Effector memory CD8-positive, alpha-beta T cell (primary cell): Measurements from ENCODE around the gene HOXD10.

Experiments
- ATAC-seq: fragments of 150-1000 bp; cut with Tn5 transposase; replicated peaks from 2 replicates; pipeline ENCODE4 v1.10.0; 2021; ENCODE audit warnings: mild to moderate bottlenecking, moderate library complexity
- DNase-seq, 3 experiments: peaks; one replicate each; pipeline ENCODE4 v3.0.0; 2021
- H3K27ac Mint-ChIP-seq, 2 donors: one replicate each; pipeline ENCODE4 v1.8.0; 2022; ENCODE audit warnings: mild to moderate bottlenecking in 2 of 2, mixed read lengths in 2 of 2, moderate library complexity in 2 of 2
- H3K27me3 Mint-ChIP-seq, 2 donors: one replicate each; pipeline ENCODE4 v1.8.0; 2022; ENCODE audit warnings: mixed read lengths in 2 of 2
- H3K36me3 Mint-ChIP-seq: one replicate; pipeline ENCODE4 v1.8.0; 2022; ENCODE audit warnings: mild to moderate bottlenecking, moderate library complexity, mixed read lengths; ENCODE audit not compliant: insufficient read depth
- H3K4me1 Mint-ChIP-seq, 2 donors: one replicate each; pipeline ENCODE4 v1.8.0; 2022; ENCODE audit warnings: low read depth in 2 of 2, mixed read lengths in 2 of 2
- H3K4me3 Mint-ChIP-seq, 2 donors: one replicate each; pipeline ENCODE4 v1.8.0; 2022; ENCODE audit warnings: mild to moderate bottlenecking in 2 of 2, mixed read lengths in 2 of 2, moderate library complexity in 2 of 2
- H3K9me3 Mint-ChIP-seq, 2 donors: one replicate each; pipeline ENCODE4 v1.8.0; 2022; ENCODE audit warnings: mixed read lengths in 2 of 2

HOXD10 gene

DNA sequence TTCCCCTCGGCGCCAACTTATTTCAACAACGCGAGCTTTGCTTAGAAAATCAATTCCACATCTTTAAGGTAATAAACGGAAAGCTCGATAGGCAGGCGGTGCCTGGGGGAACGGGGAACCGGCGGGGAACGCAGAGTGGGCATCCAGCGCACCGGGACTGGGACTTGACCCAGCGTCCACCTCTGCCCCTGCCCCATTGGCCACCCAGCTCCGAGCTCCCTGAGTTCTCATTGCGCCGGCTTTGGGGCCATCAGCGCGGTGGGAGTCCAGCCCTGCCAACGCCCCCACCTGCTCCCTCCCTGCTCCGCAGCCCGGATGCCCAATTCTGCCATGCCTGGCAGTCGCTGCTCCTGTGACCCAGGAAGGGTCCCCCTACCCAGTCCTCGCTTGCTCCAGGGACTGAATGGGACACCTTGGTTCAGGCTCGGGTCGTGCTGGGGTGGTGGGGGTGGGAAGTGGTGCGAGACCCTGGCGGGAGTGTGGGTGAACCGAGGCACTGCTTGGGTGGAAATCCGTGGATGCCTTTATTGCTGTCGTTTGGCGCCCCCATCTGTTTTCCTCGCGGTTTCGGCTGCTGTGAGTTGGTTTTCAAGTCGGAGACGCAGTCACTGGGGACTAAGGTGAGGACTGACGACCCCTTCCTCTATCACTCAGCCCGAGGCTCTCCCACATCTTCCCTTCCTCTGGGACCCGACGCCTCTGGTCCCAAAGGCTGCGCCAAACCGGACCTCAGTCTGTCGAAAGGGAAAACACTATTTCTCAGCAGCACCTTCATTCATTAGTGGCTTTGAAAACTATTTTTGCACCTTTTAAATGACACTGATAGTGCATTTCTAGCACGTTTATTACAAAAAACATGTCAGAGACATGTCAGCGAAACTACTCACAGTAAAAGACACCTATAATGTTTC, 30.5 kb upstream of the HOXD10 start:
- ATAC-seq (no peak), DNase-seq (no peak)
- peaks cover 4 to 9% of the 10 kb centered on the region in 2 donors for H3K4me1 Mint-ChIP-seq
- peaks cover 90 to 100% of the 10 kb centered on the region in 2 donors for H3K27me3 Mint-ChIP-seq
- no peaks in the 10 kb centered on the region for H3K9me3 Mint-ChIP-seq
- H3K4me3 Mint-ChIP-seq: no peak overlapping the region
- H3K27ac Mint-ChIP-seq: peak overlapping the region in 1 of 2 donors; percentile 95
- H3K36me3 Mint-ChIP-seq: peaks cover 66% of the 10 kb centered on the region

DNA sequence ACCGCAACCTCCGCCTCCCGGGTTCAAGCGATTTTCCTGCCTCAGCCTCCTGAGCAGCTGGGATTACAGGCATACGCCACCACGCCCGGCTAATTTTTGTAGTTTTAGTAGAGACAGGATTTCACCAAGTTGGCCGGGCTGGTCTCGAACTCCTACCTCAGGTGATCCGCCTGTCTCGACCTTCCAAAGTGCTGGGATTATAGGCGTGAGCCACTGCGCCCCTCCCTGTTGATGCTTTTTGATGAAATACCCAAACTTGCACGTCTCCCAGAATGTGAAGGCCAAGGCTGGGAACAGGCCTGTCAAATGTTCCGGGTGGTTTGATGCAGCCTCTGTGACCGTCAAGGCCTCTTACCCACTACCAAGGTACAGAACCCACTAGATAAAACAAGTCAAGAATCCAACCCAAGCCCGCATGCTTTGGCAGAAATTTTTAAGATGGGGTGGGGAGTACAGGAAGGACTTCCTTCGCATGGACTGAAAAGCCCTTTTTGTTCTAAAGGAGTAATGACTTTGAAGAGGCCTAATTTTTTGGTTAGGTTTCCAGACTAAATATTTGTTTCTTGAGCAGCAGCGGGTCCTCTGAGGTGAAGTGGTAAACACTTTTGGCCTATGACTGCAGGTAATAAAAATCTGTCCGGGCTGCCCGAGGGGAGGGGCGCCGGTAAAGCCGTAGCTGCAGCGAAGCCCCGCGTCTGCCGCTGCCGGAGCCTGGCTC, 29.1 kb upstream of the HOXD10 start:
- peak overlapping the region in 1 of 2 donors; percentile 27 for H3K4me3 Mint-ChIP-seq
- H3K4me1 Mint-ChIP-seq: peaks cover 9 to 13% of the 10 kb centered on the region in 2 donors
- no peaks in the 10 kb centered on the region for H3K9me3 Mint-ChIP-seq
- peaks cover 62% of the 10 kb centered on the region for H3K36me3 Mint-ChIP-seq
- DNase-seq: no peak
- H3K27me3 Mint-ChIP-seq: peaks cover 89 to 99% of the 10 kb centered on the region in 2 donors
- no peak overlapping the region for H3K27ac Mint-ChIP-seq
- no peak for ATAC-seq

DNA sequence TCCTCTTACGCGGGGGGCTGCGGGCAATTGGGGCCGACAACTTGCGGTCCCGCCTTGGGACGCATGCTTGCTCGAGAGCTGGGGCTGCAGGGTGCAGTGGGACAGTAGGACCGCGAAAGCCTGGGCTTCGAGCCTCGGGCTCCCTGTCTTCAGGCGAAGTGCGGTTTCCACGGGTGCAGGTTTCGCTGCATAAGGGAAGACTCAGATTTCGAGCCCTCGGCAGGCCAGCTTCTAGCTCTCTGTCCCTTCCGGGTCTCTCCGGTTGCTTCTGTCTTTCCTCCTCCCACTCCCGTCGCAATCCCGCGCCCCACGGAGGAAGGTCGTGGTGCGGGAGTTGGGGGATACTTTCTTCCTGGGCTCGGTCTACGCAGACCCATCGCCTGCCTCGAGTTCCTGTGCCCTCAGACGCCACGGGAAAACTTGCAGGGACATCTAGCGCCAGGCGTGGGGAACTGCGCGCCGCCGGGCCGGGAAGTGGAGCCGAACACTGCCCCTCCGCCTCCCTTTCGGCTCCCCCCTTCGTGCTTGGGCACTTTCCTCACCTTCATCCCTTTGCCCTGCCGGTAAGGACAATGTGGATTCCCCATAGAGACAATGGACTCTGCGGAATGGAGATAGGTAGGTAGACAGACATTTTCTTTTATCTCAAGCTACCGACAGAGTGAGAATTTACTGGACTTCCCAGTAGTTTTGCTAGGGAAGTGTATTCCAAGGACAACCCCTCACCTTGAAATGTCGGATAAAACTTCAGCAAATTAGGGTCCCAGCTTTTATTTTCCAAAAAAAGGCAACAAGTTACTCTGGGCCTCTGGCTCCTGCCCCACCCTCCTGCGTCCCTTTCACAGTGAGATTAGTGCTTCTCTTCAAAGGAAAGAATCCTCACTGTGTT, 28.3 kb upstream of the HOXD10 start:
- Mint-ChIP-seq H3K4me3 (peak overlapping the region; percentile 27 to 60), H3K4me1 (peaks cover 12 to 15% of the 10 kb centered on the region in 2 donors), H3K9me3 (no peaks in the 10 kb centered on the region), H3K36me3 (peaks cover 57% of the 10 kb centered on the region), H3K27ac (no peak overlapping the region), H3K27me3 (peaks cover 84 to 96% of the 10 kb centered on the region in 2 donors)
- no peak for ATAC-seq
- DNase-seq: no peak

DNA sequence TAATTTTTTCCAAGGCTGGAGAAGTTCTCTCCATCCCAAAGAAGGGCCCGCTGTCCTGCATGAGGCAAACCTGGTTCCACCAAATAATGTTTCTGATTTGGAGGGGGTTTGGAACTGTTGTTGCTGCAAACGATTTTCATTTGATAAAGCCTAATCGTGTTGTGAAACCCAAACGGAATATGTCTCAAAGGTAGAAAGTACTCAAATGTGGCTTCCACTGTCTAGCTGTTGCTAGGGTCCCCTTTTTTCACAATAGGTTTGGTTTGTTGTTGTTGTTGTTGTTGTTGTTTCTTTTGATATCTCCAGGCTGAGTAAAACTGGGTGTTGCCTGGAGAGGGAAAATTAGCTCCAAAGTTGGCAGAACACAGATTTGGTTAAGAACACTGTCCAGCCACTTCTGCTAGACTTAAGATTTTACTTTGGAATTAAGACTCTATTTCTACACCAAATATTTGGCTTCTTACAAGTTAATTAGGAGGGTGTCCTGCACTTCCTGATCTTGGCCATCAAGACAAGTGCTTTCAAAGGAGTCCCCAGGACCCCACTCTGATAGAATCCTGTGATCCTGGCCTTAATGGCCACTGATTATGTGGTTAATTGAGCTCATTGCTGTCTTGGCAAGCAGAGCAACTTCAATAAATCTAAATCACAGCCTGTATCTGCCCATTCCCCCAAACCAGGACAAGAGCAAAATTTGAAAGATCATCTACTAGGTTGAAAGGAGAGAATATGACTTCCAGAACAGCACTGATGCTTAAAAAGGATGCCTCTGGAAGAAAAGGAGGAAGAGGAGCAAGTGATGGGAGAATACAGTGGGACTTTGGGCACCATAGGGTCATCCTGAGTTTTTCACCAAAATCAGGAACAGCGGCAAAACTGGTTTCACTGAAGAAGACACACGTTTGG, 27.4 kb upstream of the HOXD10 start:
- no peak overlapping the region for H3K4me3 Mint-ChIP-seq
- no peak for DNase-seq
- no peak for ATAC-seq
- H3K27ac Mint-ChIP-seq: no peak overlapping the region
- no peaks in the 10 kb centered on the region for H3K9me3 Mint-ChIP-seq
- H3K4me1 Mint-ChIP-seq: peaks cover 14 to 17% of the 10 kb centered on the region in 2 donors
- H3K27me3 Mint-ChIP-seq: peaks cover 84 to 96% of the 10 kb centered on the region in 2 donors
- H3K36me3 Mint-ChIP-seq: peaks cover 55% of the 10 kb centered on the region

DNA sequence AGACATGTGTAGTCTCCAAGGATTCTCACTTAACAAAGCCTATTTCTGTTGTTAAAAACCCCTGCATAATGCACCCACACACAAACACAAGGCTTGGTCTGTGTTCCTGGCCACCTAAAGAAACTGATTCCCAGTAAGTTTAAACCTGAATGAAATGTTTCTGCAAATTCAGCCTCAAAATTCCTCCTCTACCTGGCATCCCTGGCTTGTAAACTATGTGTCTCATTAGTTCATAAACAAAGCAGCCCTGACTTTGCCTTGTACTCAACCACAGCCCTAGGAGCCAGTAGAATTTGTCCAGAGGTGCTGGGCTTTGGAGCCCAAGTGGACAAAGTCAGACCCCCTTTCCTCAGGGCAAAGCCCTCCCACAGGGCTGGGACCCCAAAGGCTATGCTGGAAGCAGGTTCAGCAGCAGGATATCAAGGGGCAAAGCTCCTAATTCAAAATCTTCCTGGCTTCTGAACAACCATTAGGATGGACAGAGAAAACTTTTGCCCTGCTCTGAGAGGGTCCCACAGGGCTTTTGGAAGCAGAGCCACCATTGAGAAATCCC, 26.7 kb upstream of the HOXD10 start:
- Mint-ChIP-seq H3K9me3 (no peaks in the 10 kb centered on the region), H3K4me1 (peaks cover 14 to 17% of the 10 kb centered on the region in 2 donors), H3K27me3 (peaks cover 84 to 96% of the 10 kb centered on the region in 2 donors), H3K27ac (no peak overlapping the region), H3K4me3 (no peak overlapping the region), H3K36me3 (peaks cover 47% of the 10 kb centered on the region)
- DNase-seq (no peak), ATAC-seq (no peak)

DNA sequence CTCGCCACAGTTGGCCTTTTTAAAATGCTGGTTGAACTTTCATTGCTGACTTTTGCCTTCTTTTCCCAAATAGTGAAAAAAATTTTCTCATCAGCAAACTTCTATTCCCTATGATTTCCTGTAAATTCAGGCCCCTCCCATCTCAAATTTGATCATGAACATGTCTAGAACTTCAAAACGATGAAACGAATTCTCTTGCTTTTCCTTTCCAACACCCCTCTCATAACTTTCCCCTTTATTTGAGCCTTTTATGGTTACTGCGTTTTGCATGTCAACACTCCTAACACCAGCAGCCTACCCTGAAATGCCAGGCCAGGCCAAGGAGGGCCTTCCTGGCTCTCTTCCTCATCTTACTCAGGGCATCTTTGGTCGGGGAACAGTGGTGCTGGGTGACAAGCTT, 25.7 kb upstream of the HOXD10 start:
- DNase-seq (no peak), ATAC-seq (no peak)
- H3K27me3 Mint-ChIP-seq: peaks cover 86 to 96% of the 10 kb centered on the region in 2 donors
- H3K9me3 Mint-ChIP-seq: no peaks in the 10 kb centered on the region
- H3K36me3 Mint-ChIP-seq: peaks cover 40% of the 10 kb centered on the region
- H3K4me3 Mint-ChIP-seq: no peak overlapping the region
- H3K27ac Mint-ChIP-seq: no peak overlapping the region
- peaks cover 14 to 17% of the 10 kb centered on the region in 2 donors for H3K4me1 Mint-ChIP-seq

DNA sequence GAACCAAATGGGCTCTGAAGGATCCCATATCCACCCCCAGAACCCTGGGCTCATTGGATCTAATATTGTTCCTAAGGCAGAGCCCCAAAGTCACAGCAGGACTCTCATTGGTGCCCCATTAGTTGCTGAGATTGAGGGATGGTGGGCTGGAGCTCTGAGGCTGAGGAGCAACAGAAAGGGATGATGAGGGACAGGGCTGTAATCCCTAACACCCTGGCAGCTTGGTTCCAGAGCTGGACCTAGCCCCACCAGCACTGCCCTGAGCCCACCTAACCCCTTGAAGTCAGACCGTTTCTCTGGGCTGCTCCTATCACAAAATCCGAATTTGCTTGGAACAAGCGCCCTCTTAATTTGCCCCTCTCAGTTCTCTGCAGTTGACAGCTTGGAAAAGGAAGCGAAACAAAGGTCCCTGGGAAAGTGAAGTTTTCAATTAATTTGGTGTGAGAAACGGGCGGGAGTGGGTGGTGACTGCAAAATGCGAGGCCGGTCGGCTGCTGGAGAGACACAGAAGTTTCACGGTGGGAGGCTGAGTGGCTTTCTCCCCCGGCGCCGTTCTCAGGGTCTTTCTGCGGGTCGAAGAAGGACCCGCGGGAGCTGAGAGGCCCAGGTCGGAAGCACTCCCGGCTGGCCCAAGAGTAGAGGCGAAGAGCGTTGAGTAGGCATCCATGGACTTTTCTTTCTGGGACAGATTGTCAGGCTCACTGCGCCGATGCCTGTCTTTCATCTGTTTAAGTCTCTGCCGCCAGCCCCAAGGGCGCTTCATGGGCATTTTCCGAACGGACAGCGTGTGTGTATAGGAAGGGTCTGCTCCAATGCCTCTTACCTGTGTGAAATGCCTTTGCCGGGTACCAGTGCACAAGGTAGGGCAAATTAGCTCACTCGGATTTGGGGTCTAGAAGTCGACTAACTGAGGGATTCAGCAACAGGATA, 25.0 kb upstream of the HOXD10 start:
- H3K4me1 Mint-ChIP-seq: peaks cover 16% of the 10 kb centered on the region in 2 donors
- no peak for DNase-seq
- H3K4me3 Mint-ChIP-seq: peak overlapping the region; percentile 54 to 64
- peak overlapping the region; percentile 38 to 73 for H3K27ac Mint-ChIP-seq
- peaks cover 87 to 96% of the 10 kb centered on the region in 2 donors for H3K27me3 Mint-ChIP-seq
- ATAC-seq: no peak
- H3K9me3 Mint-ChIP-seq: no peaks in the 10 kb centered on the region
- H3K36me3 Mint-ChIP-seq: peaks cover 34% of the 10 kb centered on the region

DNA sequence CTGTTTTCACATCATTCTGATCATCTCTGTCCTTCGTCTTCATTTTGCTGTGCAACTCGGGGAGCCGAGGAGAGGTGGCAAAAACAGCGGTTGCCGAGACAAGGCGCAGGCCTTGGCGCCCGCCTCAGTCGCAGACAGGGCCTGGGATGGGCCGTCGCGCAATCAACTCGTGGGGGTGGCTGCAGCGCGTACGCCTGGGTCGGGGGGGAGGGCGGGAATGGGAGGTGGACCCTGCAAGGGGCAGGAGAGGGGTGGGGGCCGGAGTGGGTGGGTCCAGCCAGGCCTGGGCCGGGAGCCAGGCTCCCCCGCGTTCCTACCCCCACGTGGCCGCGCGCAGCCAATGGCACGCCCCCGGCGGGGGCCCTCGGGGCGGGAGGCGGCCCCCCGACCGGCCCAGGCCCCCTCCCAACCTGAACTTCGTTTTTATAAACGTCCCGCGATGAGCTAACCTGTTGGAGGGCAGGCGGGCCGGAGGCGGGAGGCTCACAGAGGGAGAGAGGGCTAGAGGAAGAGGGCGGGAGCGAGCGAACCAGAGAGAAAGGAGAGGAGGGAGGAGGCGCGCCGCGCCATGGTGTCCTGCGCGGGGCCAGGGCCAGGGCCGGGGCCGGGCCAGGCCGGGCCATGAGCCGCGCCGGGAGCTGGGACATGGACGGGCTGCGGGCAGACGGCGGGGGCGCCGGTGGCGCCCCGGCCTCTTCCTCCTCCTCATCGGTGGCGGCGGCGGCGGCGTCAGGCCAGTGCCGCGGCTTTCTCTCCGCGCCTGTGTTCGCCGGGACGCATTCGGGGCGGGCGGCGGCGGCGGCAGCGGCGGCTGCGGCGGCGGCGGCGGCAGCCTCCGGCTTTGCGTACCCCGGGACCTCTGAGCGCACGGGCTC, 24.1 kb upstream of the HOXD10 start, which contains the start of gene HOXD13:
Gene HOXD13 (plus strand): TSS at position 452 of the 875 bp plus-strand sequence. CDS start 170 bp downstream, at position 622.
- H3K4me1 Mint-ChIP-seq: peaks cover 24% of the 10 kb centered on the region in 2 donors
- DNase-seq (no peak), ATAC-seq (no peak)
- peak within 1 kb of the TSS; percentile 38 to 73 for H3K27ac Mint-ChIP-seq
- no peaks in the 10 kb centered on the region for H3K9me3 Mint-ChIP-seq
- H3K4me3 Mint-ChIP-seq: peak within 1 kb of the TSS; percentile 54 to 64
- H3K36me3 Mint-ChIP-seq: peaks cover 31% of the 10 kb centered on the region
- H3K27me3 Mint-ChIP-seq: peaks cover 87 to 96% of the 10 kb centered on the region in 2 donors

DNA sequence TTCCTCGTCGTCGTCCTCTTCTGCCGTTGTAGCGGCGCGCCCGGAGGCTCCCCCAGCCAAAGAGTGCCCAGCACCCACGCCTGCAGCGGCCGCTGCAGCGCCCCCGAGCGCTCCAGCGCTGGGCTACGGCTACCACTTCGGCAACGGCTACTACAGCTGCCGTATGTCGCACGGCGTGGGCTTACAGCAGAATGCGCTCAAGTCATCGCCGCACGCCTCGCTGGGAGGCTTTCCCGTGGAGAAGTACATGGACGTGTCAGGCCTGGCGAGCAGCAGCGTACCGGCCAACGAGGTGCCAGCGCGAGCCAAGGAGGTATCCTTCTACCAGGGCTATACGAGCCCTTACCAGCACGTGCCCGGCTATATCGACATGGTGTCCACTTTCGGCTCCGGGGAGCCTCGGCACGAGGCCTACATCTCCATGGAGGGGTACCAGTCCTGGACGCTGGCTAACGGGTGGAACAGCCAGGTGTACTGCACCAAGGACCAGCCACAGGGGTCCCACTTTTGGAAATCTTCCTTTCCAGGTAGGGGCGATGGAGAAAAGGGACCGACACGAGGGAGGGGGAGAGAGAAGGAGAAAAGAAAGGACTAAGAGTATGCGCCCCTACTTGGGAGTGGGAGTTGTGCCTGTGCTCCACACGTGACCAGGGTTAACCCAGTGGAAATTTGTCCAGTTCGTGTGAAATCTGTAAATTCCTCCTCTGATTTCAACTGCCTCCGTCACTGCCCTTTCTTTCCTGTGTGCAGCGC, 23.3 kb upstream of the HOXD10 start:
- H3K27me3 Mint-ChIP-seq: peaks cover 87 to 96% of the 10 kb centered on the region in 2 donors
- DNase-seq (no peak), ATAC-seq (no peak)
- H3K9me3 Mint-ChIP-seq: no peaks in the 10 kb centered on the region
- H3K4me3 Mint-ChIP-seq: peak overlapping the region; percentile 43 to 51
- H3K36me3 Mint-ChIP-seq: peaks cover 29% of the 10 kb centered on the region
- no peak overlapping the region for H3K27ac Mint-ChIP-seq
- H3K4me1 Mint-ChIP-seq: peaks cover 25 to 27% of the 10 kb centered on the region in 2 donors

DNA sequence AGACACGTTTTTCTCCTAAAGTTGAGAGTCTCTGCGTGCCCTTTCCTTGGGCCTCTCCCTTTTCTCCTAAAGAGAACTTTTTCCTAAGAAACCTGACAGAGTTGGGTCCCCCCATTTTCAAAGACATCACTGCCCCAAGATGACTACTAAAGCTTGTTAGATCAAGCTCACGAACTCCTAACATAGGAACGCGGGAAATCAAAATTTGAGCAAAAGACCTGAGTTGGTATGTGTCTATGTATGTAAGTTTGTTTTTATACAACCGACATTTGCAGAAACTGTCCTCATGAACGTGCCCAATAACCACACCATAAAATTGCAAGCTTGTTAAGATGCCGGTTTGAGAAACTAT, 22.7 kb upstream of the HOXD10 start:
- no peaks in the 10 kb centered on the region for H3K9me3 Mint-ChIP-seq
- H3K4me3 Mint-ChIP-seq: peak overlapping the region in 1 of 2 donors; percentile 6
- DNase-seq (no peak), ATAC-seq (no peak)
- peaks cover 25% of the 10 kb centered on the region for H3K36me3 Mint-ChIP-seq
- peaks cover 88 to 96% of the 10 kb centered on the region in 2 donors for H3K27me3 Mint-ChIP-seq
- peaks cover 23 to 26% of the 10 kb centered on the region in 2 donors for H3K4me1 Mint-ChIP-seq
- H3K27ac Mint-ChIP-seq: no peak overlapping the region
